NOMO-1 treated with dmso at 0.1 percent for 144 hours (cell line): ENCODE data around the gene FBL.
"Not testable (repeated sequence)": the region's sequence is repeated elsewhere in the genome, so short reads cannot be mapped to it uniquely, and the experiment has no call there.

Experiments used
- DNase-seq: peaks from one replicate; lab custom pipeline; 2025; ENCODE audit not compliant: unreplicated experiment; lab: John Stamatoyannopoulos, UW

FBL gene

DNA sequence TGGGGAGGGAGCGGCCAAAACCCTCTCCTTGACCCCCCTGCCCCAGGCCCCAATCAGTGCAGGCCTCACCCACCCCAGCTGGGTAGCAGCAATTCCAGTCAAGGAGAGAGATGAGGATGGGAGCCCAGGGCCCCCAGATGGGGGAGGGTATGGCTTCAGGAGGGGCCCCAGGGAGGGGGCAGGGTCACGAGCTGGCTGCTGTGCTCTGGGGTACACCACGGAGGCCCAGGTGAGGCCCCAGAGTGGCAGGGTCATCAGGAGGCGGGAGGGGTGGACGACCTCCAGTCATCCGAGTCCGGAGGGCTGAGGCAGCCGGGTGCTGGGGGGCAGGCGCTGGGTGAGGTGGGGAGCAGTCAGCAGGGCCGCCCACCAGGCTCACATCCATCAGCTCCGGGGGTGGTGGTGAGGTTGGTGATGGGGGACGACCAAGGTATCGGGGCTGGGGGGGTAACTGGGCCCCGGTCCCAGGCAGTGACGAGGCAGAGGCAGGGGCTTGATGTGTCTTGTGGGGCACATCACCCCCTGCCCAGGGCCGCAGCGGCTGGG is 20.6 kb downstream of the FBL start:
- no peak for DNase-seq

GRCh38 chr19:39825093-39825463 is 21.1 kb downstream of the FBL start:
- no peak for DNase-seq

- peak; percentile 89 for DNase-seq
Observed at GRCh38 chr19:39824143-39825092, 21.8 kb downstream of the FBL start.

GRCh38 chr19:39823686-39824085 is 22.5 kb downstream of the FBL start:
- no peak for DNase-seq

DNA sequence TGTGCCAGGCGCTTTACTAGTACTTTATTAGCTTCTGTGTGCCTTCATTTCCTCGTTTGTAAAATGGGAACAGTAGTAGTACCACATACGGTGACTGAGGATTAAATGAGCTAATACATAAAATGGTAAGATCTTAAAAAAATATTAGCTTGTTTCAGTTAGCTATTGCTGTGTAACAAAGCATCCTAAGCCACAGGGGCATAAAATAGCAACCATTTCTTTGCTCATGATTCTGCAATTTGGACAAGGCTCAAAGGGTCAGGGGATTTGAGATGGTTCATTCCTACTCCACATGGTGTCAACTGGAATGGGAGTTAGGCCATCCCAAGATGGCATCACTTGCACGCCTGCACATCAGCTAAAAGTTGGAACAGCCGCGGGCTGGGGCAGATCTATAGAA is 25.5 kb downstream of the FBL start:
- DNase-seq, result no peak

GRCh38 chr19:39819786-39820185 is 26.4 kb downstream of the FBL start:
- no peak for DNase-seq

- no peak for DNase-seq
Observed at GRCh38 chr19:39818626-39819097, 27.5 kb downstream of the FBL start.

DNA sequence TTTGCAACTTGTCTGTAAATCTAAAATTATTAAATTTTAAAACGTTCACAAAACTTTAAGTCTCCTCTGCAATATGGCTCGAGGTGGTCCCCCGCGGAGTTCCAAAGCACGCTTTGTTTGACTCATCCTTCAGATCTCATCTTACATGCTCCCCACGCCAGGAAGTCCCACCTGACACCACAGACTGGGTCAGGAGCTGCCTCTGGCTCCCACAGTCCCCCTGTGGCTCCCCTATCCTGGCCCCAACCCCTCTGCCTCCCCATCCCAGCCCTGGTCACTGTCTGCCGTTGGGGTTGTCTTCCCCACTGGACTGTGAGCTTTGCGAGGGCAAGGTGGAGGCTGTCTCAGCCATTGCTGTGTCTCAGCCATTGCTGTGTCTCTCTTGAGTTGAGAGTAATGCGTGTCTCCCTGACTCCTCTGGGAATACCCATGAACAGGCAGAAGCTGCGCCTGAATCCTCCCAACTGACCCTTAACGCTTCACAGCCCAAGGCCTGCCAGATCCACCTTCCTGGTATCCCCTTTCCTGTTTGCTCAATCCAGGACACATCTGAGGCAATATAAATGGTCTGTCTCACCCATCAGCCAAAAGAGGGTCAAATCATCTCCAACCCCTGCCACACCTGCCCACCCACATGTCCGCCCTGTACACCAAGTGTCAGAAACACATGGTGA is 28.2 kb downstream of the FBL start:
- no peak for DNase-seq

GRCh38 chr19:39816287-39817048 is 29.7 kb downstream of the FBL start:
- DNase-seq, result no peak

DNA sequence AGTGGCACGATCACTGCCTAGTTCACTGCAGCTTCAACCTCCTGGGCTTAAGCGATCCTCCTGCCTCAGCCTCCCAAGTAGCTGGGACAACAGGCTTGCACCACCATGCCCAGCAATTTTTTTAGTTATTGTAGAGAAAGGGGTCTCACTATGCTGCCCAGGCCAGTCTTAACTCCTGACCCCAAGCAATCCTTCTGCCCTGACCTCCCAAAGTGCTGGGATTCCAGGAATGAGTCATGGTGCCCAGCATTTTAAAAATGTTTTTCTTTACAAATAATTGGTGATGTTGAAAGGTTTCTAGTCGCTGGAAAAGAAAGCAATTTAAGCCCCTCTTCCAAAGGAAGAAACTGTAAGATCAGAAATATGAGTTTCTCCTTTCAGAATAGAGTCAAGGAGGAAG is 31.6 kb downstream of the FBL start:
- no peak for DNase-seq

GRCh38 chr19:39814111-39814510 is 32.1 kb downstream of the FBL start:
- not testable (repeated sequence) for DNase-seq

- DNase-seq, result no peak
Observed at GRCh38 chr19:39813264-39813993, 32.8 kb downstream of the FBL start.

DNA sequence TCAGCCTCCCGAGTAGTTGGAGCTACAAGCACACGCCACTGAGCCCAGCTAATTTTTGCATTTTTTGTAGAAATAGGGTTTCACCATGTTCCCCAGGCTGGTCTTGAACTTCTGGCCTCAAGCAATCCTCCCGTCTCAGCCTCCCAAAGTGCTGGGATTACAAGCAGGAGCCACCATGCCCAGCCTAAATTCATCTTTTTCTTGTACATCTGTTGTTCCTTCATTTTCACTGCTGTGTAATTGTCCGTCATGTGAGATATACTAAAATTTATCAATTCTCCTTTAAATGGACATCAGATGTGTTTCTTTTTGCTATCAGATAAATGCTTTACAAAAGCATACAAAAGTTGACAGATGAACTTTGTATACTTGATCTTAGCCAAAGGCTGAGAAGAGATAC is 35.1 kb downstream of the FBL start:
- no peak for DNase-seq

- no peak for DNase-seq
Observed at GRCh38 chr19:39810424-39810823, 35.8 kb downstream of the FBL start.

- DNase-seq, result no peak
Observed at GRCh38 chr19:39809368-39809767, 36.8 kb downstream of the FBL start.

DNA sequence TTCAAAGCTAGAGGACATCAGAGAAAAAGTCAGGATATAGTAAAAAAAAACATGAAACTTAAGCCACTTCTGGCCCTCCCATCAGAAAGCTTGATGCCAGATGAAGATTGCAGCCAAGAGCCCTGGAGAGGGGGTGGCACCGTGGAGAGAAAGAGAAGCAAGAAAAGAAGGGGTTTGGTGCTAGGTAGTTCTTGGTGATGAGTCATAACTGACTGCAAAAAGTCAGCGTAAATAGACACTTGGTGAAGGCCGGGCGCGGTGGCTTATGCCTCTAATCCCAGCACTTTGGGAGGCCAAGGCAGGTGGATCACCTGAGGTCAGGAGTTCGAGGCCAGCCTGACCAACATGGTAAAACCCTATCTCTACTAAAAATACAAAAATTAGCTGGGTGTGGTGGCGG is 37.5 kb downstream of the FBL start:
- not testable (repeated sequence) for DNase-seq

- no peak for DNase-seq
Observed at GRCh38 chr19:39807846-39808364, 38.3 kb downstream of the FBL start.

DNA sequence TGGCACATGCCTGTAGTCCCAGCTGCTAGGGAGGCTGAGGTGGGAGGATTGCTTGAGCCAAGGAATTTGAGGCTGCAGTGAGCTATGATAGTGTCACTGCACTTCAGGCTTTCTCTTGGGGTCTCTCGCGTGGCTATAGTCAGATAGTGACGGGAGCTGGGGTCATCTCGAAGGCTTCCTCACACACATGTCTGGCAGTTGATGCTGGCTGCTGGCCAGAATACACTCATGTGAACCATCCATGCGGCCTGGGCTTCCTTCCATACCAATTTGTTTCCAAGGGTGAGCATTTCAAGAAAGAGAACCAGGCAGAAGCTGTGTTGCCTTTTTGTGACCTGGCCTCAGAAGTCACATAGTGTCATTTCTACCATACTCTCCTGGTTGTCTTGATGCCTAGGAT is 41.1 kb downstream of the FBL start:
- DNase-seq, result no peak

DNA sequence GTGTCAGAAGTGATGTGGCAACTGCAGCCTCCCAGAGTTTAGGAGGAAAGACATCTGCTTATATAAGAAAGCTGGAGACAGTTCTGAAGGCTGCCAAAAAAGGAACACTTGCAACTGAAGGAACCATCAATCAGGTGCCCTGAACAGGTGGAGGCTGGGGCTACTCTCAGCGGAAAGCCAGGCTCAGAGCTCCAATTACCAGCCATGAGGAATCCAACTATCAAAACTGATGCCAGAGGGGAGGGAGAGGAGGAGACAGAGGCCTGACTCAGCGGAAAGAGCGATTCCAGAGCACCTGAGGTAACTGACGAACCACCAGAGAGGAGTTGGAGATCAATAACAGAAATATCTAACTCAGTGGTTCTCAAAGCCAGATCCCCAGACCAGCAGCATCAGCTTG is 43.2 kb downstream of the FBL start:
- no peak for DNase-seq

- DNase-seq, result no peak
Observed at GRCh38 chr19:39797083-39797482, 49.1 kb downstream of the FBL start.
